CD4-positive, alpha-beta T cell treated with Interleukin-4 for 1 hour (primary cell): ENCODE data around the gene CDK13.
"Not testable (repeated sequence)": the region's sequence is repeated elsewhere in the genome, so short reads cannot be mapped to it uniquely, and the experiment has no call there.

Experiments used
- DNase-seq, 2 donors: peaks; one replicate each; pipeline ENCODE4 v3.0.0-alpha.2; 2020 to 2022

The CDK13 gene

GRCh38 chr7:40105879-40106473 lies 155.9 kb downstream of the CDK13 start:
- no peak for DNase-seq

GRCh38 chr7:40115936-40116335 lies 165.9 kb downstream of the CDK13 start:
- no peak for DNase-seq

- DNase-seq: not testable (repeated sequence)
Measured at GRCh38 chr7:40117199-40117598, 167.1 kb downstream of the CDK13 start.

- not testable (repeated sequence) for DNase-seq
Measured at GRCh38 chr7:40118201-40118600, 168.1 kb downstream of the CDK13 start.

- DNase-seq: no peak
Measured at GRCh38 chr7:40120020-40120419, 170.0 kb downstream of the CDK13 start.

GRCh38 chr7:40122100-40122939 lies 172.3 kb downstream of the CDK13 start:
- DNase-seq: not testable (repeated sequence)

- DNase-seq: no peak
Measured at GRCh38 chr7:40122940-40123254, 172.8 kb downstream of the CDK13 start.

GRCh38 chr7:40133561-40134427 lies 183.7 kb downstream of the CDK13 start:
- DNase-seq: no peak

- DNase-seq: peak; percentile 86 to 92
Measured at GRCh38 chr7:40134428-40135316, 184.6 kb downstream of the CDK13 start, which contains the start of the genes MPLKIP and SUGCT. TSS of gene MPLKIP (minus strand) at chr7:40134622. CDS start at chr7:40134567, 55 bp downstream. TSS of gene SUGCT (plus strand) at chr7:40135005.

GRCh38 chr7:40135317-40135610 lies 185.2 kb downstream of the CDK13 start:
- DNase-seq: no peak

GRCh38 chr7:40137563-40137962 lies 187.5 kb downstream of the CDK13 start:
- no peak for DNase-seq

- no peak for DNase-seq
Measured at GRCh38 chr7:40138973-40139372, 188.9 kb downstream of the CDK13 start.

- not testable (repeated sequence) for DNase-seq
Measured at GRCh38 chr7:40139891-40140290, 189.8 kb downstream of the CDK13 start.

- not testable (repeated sequence) for DNase-seq
Measured at GRCh38 chr7:40141916-40142315, 191.9 kb downstream of the CDK13 start.

- not testable (repeated sequence) for DNase-seq
Measured at GRCh38 chr7:40145596-40146130, 195.6 kb downstream of the CDK13 start.

- no peak for DNase-seq
Measured at GRCh38 chr7:40147371-40148246, 197.6 kb downstream of the CDK13 start.

GRCh38 chr7:40148247-40148580 lies 198.2 kb downstream of the CDK13 start:
- DNase-seq: not testable (repeated sequence)

- DNase-seq: no peak
Measured at GRCh38 chr7:40148671-40149070, 198.6 kb downstream of the CDK13 start.
